ENCODE data around the gene P4HA2.

DNA sequence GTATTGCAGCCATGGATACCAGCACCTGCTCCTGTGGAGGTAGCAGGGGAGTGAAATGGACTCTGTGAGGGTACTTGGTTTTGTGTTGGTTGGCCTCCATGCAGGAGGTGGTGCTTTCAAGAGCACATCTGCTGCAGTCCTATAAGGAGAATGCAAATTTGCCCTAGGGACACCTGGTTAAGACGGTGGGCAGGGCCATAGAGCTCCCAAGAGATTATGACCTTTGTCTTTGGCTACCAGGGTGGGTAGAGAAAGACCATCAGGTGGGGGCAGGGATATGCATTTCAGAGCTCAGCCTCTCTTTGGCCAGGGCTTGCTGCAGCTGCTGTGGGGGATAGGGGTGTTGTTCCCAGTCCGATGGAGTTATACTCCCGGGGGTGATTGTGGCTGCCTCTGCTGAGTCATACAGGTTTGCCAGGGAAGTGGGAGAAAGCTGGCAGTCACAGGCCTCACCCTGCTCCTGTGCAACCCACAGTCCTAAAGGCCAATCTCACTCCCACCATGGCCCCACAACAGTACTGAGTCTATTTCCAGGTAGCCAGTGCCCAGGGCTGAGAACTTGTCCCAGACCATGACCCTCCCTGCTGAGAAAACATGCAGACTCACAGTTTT lies 15.8 kb upstream of the P4HA2 start:
- TF ChIP-seq, protein P1, sequence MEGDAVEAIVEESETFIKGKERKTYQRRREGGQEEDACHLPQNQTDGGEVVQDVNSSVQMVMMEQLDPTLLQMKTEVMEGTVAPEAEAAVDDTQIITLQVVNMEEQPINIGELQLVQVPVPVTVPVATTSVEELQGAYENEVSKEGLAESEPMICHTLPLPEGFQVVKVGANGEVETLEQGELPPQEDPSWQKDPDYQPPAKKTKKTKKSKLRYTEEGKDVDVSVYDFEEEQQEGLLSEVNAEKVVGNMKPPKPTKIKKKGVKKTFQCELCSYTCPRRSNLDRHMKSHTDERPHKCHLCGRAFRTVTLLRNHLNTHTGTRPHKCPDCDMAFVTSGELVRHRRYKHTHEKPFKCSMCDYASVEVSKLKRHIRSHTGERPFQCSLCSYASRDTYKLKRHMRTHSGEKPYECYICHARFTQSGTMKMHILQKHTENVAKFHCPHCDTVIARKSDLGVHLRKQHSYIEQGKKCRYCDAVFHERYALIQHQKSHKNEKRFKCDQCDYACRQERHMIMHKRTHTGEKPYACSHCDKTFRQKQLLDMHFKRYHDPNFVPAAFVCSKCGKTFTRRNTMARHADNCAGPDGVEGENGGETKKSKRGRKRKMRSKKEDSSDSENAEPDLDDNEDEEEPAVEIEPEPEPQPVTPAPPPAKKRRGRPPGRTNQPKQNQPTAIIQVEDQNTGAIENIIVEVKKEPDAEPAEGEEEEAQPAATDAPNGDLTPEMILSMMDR (IDR thresholded peaks at IDR 0.05; ENCODE audit: low read length) = no peak
- no peak for TF ChIP-seq EZH2 (optimal IDR thresholded peaks at IDR 0.05; ENCODE audit: low read depth, low read length)

Data from MM.1S (cell line).